Measurements from ENCODE around the gene MARF1.
"Not testable (repeated sequence)": the region's sequence is repeated elsewhere in the genome, so short reads cannot be mapped to it uniquely, and the experiment has no call there.

MARF1 gene

DNA sequence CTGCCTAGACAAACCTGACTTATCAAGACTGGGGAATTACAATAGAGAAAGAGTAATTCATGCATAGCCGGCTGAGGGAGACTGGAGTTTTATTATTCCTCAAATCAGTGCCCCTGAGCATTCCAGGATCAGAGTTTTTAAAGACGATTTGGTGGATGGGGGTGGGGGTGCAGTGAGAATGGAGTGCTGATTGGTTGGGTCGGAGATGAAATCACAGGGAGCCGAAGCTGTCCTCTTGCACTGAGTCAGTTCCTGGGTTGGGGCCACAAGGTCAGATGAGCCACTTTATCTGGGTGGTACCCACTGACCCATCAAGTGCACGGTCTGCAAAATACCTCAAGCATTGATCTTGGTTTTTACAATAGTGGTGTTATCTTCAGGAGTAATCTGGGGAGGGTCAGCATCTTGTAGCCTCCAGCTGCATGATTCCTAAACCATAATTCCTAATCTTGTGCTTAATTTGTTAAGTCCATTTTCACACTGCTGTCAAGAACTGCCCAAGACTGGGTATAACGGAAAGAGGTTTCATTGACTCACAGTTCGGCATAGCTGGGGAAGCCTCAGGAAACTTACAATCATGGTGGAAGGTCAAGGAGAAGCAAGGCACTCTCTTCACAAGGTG is 69.6 kb downstream of the MARF1 start:
- in situ Hi-C loops (cut with MboI; ENCODE audit: low sequenced_read_pairs), result no loop called here

DNA sequence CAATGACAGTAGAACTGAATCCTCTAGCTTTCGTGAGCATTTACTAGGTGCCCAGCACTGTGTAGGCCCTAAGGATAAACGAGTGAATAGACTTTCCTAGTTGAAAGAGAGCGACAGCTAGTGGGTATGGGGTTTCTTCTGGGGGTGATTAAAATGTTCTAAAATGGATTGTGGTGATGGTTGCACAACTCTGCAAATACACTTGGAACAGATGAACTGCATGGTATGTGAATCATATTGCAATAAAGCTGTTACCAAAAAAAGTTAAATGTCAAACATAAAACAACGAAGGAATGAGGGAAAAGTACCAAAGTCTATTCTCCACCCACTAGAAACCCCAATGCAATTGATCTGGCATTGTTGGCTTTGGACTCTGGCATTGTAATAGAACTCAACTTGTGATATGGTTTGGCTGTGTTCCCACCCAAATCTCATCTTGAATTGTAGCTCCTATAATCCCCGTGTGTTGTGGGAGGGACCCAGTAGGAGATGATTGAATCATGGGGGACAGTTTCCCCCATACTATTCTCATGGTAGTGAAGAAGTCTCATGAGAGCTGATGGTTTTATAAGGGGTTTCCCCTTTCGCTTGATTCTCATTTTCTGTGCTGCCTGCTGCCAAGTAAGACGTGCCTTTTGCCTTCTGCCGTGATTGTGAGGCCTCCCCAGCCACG is 70.5 kb downstream of the MARF1 start:
- in situ Hi-C loops (cut with MboI; ENCODE audit: low sequenced_read_pairs), result no loop called here

DNA sequence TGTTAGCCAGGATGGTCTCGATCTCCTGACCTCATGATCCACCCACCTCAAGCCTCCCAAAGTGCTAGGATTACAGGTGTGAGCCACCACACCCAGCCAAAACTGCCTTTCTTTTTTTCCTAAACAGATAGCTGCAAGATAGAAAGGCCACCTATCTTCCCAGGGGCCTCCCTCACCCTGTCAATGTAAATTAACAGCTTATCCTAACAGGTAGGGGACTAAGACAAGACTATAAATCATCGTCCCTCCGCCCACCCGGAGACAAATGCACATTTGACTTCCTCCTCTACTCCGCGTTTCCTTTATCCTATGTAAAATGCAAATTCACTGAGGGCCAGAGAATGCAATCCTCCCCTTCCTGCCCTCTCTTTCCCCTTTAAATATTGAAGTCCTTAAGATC is 71.4 kb downstream of the MARF1 start:
- in situ Hi-C loops (cut with MboI; ENCODE audit: low sequenced_read_pairs), result no loop called here

DNA sequence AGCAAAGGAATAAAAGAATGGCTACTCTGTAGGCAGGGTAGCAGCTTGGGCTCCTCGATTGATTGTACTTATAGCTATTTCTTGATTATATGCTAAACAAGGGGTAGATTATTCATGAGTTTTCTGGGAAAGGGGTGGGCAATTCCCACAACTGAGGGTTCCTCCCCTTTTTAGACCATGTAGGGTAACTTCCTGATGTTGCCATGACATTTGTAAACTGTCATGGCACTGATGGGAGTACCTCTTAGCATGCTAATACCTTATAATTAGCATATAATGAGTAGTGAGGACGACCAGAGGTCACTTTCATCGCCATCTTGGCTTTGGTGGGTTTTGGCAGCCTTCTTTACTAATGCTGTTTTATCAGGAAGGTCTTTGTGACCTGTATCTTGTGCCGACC is 72.3 kb downstream of the MARF1 start:
- in situ Hi-C loops (cut with MboI; ENCODE audit: low sequenced_read_pairs), result not testable (repeated sequence)

DNA sequence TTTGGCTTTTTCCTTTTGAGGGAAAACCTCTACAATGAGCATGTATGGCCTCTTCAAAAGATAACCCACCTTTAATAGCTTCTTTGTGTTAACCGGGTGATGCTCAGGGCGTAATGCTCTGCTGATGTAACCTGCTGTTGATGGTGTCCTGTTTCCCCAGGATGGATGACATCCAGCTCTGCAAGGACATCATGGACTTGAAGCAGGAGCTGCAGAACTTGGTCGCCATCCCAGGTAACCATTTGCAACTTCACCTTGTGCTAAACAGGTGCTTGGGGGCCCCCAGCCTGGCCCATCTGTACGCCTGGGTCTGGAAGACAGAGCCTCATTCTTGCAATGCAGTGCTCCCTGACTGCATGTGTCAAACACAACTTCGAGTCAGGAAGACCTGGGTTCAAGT is 75.1 kb downstream of the MARF1 start:
- in situ Hi-C loops (cut with MboI; ENCODE audit: low sequenced_read_pairs), result no loop called here

DNA sequence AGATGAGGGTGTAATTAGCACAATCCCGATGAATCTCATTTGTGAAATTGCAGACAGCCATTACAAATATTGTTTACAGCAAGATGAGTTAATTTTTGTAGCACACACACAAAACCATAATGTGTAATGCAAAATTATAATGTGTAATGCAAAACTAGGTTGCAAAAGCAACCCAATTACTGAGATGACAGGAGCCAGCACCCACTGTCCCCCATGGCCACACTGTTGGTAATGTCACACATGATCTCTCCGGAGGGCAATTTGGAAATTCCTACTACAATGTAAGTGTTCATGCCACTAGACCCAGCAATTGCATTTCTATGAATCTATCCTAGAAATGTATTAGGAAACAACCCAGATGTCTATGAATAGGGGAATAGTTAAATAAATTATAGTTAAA is 76.9 kb downstream of the MARF1 start:
- in situ Hi-C loops (cut with MboI; ENCODE audit: low sequenced_read_pairs), result no loop called here

DNA sequence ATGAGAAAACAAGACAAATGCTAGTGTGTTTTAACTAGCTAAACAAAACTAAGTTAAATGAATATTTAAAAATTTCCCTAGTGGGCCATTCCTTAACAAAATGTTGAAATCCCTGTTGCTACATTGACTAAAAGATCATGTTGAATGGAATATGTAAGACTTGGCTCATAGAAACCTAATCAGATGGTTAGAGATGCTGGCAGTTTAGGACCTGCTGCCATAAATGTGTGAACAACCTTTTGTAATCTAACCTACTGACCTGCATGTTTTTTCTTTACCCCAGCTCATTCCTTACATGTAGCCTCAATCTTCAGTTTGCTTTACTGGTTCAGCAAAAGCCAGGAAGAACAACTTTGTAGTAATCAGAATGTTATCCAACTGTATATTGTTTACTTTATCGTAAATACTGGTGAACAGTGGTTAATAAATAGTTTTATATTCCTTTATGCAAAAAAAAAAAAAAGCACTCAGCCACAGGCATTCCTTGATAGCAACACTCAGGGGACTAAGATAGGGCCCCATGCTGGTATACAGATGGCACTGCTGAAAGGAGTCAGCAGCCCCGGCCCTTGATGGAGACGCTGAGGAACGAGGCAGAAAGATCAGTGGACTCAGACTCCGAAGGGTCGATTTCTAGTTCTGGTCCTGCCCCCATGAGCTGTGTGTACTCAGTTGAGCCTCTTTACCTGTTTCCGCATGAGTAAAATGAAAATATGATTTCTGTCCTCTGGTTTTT is 78.2 kb downstream of the MARF1 start:
- in situ Hi-C loops (cut with MboI; ENCODE audit: low sequenced_read_pairs), result no loop called here

DNA sequence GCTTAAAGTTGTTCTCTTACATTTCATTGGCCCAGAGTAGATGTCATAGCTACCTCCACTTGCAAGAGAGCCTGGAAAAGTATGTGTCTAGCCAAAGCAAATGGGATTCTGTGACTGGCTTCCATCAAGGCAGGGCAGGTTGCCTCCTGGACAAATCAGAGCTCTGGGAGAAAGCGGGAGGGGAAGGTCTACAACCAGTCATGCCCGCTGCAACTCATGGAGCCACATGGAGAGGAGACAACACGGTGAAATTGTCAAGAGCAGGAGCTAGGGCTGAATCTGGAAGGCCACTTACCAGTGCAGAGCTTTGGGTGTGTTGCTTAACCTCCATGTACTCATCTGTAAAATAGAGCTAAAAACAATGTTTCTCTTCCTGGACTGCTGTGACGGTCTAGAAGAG is 83.8 kb downstream of the MARF1 start:
- in situ Hi-C loops (cut with MboI; ENCODE audit: low sequenced_read_pairs), result no loop called here

DNA sequence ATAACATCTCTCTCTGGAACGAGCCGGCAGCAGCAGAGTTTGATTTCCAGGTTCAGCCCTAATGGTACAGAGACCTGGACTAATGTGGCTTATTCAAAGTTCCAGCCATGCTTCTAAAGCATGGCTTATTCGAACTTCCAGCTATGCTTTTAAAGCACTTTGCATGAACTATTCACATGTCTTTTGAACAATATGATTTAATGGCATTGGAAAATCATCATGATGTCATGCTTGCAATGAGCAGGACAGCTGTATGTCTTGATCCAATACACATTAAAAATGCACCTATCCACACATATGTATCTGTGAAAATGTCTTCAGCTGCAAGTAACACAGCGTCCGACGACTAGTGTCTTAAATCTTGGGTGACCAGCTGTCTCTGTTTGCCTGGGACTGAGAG is 85.7 kb downstream of the MARF1 start:
- in situ Hi-C loops (cut with MboI; ENCODE audit: low sequenced_read_pairs), result no loop called here

DNA sequence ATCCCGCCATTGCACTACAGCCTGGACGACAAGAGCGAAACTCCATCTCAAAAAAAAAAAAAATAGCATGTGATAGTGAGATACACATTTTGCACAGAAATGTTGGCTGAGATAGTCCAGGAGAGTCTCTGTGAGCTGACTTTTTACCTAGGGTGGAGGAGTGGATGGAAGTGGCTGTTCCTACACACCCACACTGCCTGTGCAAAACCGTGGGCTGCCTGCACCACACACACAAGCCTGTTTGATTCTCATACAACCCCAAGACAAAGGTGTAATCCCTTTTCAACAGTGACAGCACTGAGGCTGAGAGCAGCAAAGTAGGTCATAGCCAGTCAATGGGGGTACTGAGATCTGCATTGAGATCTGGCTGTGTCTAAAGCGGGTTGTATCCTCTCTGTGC is 86.8 kb downstream of the MARF1 start:
- in situ Hi-C loops (cut with MboI; ENCODE audit: low sequenced_read_pairs), result no loop called here

DNA sequence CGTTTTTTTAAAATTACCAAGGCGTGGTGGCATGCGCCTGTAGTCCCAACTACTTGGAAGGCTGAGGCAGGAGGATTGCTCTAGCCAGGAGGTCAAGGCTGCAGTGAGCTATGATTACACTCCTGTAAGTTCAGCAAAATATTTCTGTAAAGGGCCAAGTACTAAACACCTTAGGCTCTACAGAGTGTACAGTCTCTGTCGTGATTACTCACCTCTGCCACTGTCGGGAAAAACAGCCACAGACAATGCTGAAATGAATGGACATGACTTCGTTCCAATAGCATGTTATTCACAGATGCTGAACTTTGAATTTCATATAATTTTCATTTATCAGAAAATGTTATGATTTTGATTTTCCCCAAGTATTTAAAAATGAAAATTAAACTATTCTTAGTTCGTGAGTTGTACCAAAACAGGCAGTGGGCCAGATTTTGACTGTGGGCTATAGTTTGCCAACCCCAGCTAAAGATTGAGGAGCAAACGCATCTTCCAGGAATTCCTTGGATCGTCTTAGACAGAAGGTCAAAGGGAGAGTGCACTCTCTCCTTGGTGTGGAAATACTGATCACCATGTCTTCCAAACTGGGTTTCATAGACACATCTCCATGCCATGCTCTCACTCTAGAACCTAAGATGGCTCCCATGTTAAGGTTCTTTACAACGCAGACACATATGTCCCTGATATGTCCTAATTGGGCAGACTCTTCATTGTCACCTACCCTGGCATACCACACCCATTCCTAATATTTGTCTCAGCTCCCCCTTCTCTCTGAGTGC is 89.5 kb downstream of the MARF1 start:
- in situ Hi-C loops (cut with MboI; ENCODE audit: low sequenced_read_pairs), result no loop called here

DNA sequence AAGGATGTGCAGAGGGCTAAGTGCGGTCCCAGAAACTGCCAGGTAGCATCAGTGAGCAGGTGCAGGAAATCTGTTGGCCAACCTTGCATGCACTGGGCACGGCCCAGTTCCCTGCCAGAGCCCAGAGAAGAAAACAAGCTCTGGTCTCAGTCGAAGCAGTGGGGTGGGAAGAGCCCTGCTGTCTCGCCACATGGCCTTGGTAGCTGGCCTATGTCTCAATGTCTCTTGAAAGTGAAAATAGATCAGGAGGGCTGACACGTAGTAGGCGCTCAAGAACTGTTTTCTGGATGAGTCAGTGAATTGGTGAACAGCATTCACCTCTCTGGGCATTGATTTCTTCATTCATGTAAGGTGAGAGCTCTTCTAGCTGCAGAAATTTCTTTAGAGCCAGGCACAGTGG is 90.4 kb downstream of the MARF1 start:
- in situ Hi-C loops (cut with MboI; ENCODE audit: low sequenced_read_pairs), result no loop called here

DNA sequence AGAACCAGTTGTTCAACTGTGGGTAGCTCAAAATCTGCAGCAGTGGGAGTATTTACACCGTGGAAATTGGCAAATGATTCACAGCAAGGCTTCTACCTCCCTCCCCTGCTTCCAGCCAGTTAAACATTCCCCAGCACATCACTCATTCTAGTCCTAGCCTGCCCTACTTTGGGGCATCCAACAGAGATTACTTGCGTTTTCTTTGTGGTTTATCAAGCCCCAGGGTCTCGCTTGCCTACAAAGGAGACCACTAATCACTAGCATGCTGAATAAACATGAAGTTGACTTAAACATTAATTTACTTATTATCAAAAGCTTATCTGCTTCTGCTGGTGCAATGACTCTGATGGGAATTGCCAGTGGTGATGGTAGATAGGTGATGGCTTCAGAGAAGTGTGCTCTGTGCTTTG is 94.5 kb downstream of the MARF1 start:
- in situ Hi-C loops (cut with MboI; ENCODE audit: low sequenced_read_pairs), result no loop called here

DNA sequence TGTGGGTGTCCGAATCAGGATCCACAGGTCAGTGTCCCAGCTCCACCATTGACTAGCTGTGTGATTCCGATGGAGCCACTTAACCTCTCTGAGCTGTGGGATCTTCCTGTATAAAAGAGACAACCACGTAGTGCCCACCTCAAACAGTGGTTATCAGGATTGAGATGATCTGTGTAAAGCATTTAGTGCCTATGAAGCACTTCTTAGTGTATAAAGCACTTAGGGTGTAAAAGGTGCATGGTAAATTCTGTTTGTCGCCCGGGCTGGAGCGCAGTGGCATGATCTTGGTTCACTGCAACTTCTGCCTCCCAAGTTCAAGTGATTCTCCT is 95.2 kb downstream of the MARF1 start:
- in situ Hi-C loops (cut with MboI; ENCODE audit: low sequenced_read_pairs), result no loop called here

DNA sequence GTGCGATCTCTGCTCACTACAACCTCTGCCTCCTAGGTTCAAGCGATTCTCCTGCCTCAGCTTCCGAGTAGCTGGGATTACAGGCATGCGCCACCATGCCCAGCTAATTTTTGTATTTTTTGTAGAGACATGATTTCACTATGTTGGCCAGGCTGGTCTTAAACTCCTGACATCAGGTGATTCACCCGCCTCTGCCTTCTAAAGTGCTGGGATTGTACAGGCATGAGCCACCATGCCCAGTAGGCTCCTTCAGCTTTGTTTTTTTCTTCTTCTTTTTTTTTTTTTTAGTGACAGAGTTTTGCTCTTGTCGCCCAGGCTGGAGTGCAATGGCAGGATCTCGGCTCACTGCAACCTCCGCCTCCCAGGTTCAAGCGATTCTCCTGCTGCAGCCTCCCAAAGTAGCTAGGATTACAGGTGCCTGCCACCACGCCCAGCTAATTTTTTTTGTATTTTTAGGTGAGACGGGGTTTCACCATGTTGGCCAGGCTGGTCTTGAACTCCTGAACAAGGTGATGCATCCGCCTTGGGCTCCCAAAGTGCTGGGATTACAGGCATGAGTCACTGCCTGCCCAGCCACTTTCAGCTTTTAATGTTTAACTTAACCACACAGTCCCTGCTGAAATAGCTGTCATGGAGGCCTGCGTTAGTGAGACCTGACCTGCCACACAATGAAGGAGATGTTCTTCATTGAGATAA is 95.7 kb downstream of the MARF1 start:
- in situ Hi-C loops (cut with MboI; ENCODE audit: low sequenced_read_pairs), result not testable (repeated sequence)

DNA sequence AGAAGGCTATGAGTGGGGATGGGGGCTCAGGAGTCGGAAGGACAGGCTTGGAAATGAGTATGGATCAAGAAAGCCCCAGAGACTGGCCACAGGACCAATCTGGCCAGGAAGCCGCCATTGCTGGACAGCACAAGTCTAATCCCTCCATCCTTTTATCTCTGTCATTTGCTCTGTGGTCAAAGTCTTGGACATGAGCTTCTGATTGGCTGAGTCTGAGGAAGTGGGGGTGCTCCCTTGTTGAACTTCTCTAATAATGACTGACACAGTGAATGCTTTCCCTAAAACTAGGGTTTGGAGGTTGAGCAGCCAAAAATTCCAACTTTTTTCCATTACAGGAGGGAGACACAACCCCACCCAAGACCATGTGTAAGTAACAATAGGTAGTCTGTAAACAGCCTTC is 97.4 kb downstream of the MARF1 start:
- in situ Hi-C loops (cut with MboI; ENCODE audit: low sequenced_read_pairs), result no loop called here

DNA sequence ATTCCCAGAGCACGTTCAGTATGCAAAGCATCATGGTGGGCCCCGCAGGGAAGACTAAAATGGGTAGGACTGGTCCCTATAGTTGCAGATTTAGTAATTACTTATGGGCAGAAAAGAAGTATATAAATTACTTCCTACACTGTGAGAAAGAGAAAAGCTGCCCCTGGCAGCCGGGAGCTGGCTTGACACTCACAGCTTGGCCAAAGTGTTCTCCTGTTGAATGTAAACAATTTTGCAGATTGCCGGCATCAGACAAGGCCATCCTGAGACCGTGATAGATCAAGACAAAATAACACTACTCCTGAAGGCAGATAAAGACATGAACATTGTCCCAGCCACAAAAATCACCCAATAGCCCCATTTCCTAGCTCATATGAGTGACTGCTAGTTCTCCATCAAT is 98.5 kb downstream of the MARF1 start:
- in situ Hi-C loops (cut with MboI; ENCODE audit: low sequenced_read_pairs), result no loop called here

All from HL-60/S4 treated with retinoic acid at 250 ng/mL for 4 days and 3 days (cell line).